Measurements from ENCODE around the gene SERPINI1. TPM values are rescaled to one million over a fixed set of nuclear protein-coding genes. Genes with fewer than 3 reads are reported as not detected.

SERPINI1 gene
- polyA plus RNA-seq, 1 donor from 2014 or later, result 19.1 TPM

- peaks cover 0 to 6% (median 2%) of the 10 kb centered on the region in 3 donors for H3K4me1 Mint-ChIP-seq
- H3K36me3 Mint-ChIP-seq, result peaks cover 1% of the 10 kb centered on the region
- no peak overlapping the region for H3K4me3 Mint-ChIP-seq
- H3K9me3 Mint-ChIP-seq, result no peaks in the 10 kb centered on the region
- H3K27me3 Mint-ChIP-seq, result no peaks in the 10 kb centered on the region
- H3K27ac Mint-ChIP-seq, result no peak overlapping the region
Measured at GRCh38 chr3:167837466-167837865, 101.9 kb downstream of the SERPINI1 start.

GRCh38 chr3:167839460-167840134 lies 104.1 kb downstream of the SERPINI1 start:
- no peak overlapping the region for H3K4me3 Mint-ChIP-seq
- no peaks in the 10 kb centered on the region for H3K27me3 Mint-ChIP-seq
- H3K9me3 Mint-ChIP-seq, result no peaks in the 10 kb centered on the region
- peaks cover 1% of the 10 kb centered on the region for H3K36me3 Mint-ChIP-seq
- no peak overlapping the region for H3K27ac Mint-ChIP-seq
- peaks cover 14 to 18% (median 18%) of the 10 kb centered on the region in 3 donors for H3K4me1 Mint-ChIP-seq

- no peak overlapping the region for H3K27ac Mint-ChIP-seq
- H3K9me3 Mint-ChIP-seq, result no peaks in the 10 kb centered on the region
- peaks cover 1% of the 10 kb centered on the region for H3K36me3 Mint-ChIP-seq
- H3K27me3 Mint-ChIP-seq, result no peaks in the 10 kb centered on the region
- peaks cover 15 to 19% (median 19%) of the 10 kb centered on the region in 3 donors for H3K4me1 Mint-ChIP-seq
- H3K4me3 Mint-ChIP-seq, result no peak overlapping the region
Measured at GRCh38 chr3:167840247-167840646, 104.7 kb downstream of the SERPINI1 start.

GRCh38 chr3:167843481-167843880 lies 108.0 kb downstream of the SERPINI1 start:
- H3K36me3 Mint-ChIP-seq, result peaks cover 2% of the 10 kb centered on the region
- H3K4me1 Mint-ChIP-seq, result peaks cover 15 to 23% (median 19%) of the 10 kb centered on the region in 3 donors
- H3K27me3 Mint-ChIP-seq, result no peaks in the 10 kb centered on the region
- H3K27ac Mint-ChIP-seq, result no peak overlapping the region
- H3K4me3 Mint-ChIP-seq, result peak overlapping the region in 2 of 4 donors; percentile 24 to 45
- H3K9me3 Mint-ChIP-seq, result peaks cover 0 to 4% (median 0%) of the 10 kb centered on the region in 3 donors

- H3K27ac Mint-ChIP-seq, result no peak overlapping the region
- peaks cover 0 to 4% (median 0%) of the 10 kb centered on the region in 3 donors for H3K9me3 Mint-ChIP-seq
- peak overlapping the region in 2 of 4 donors; percentile 24 to 70 for H3K4me3 Mint-ChIP-seq
- peaks cover 2% of the 10 kb centered on the region for H3K36me3 Mint-ChIP-seq
- peaks cover 15 to 23% (median 19%) of the 10 kb centered on the region in 3 donors for H3K4me1 Mint-ChIP-seq
- no peaks in the 10 kb centered on the region for H3K27me3 Mint-ChIP-seq
Measured at GRCh38 chr3:167843886-167844285, 108.4 kb downstream of the SERPINI1 start.

- H3K27ac Mint-ChIP-seq, result no peak overlapping the region
- H3K36me3 Mint-ChIP-seq, result peaks cover 2% of the 10 kb centered on the region
- no peaks in the 10 kb centered on the region for H3K27me3 Mint-ChIP-seq
- peak overlapping the region in 1 of 4 donors; percentile 1 for H3K4me3 Mint-ChIP-seq
- H3K4me1 Mint-ChIP-seq, result peaks cover 15 to 23% (median 19%) of the 10 kb centered on the region in 3 donors
- H3K9me3 Mint-ChIP-seq, result peaks cover 0 to 4% (median 0%) of the 10 kb centered on the region in 3 donors
Measured at GRCh38 chr3:167844528-167844927, 109.0 kb downstream of the SERPINI1 start.

- no peaks in the 10 kb centered on the region for H3K4me1 Mint-ChIP-seq
- no peaks in the 10 kb centered on the region for H3K27me3 Mint-ChIP-seq
- H3K9me3 Mint-ChIP-seq, result peaks cover 0 to 4% (median 0%) of the 10 kb centered on the region in 3 donors
- H3K4me3 Mint-ChIP-seq, result no peak overlapping the region
- H3K27ac Mint-ChIP-seq, result no peak overlapping the region
- peaks cover 2% of the 10 kb centered on the region for H3K36me3 Mint-ChIP-seq
Measured at GRCh38 chr3:167851171-167851570, 115.7 kb downstream of the SERPINI1 start.

GRCh38 chr3:167851749-167852148 lies 116.2 kb downstream of the SERPINI1 start:
- Mint-ChIP-seq H3K27ac (no peak overlapping the region), H3K4me1 (no peaks in the 10 kb centered on the region), H3K9me3 (peaks cover 0 to 4% (median 0%) of the 10 kb centered on the region in 3 donors), H3K4me3 (no peak overlapping the region), H3K27me3 (no peaks in the 10 kb centered on the region), H3K36me3 (peaks cover 2% of the 10 kb centered on the region)

GRCh38 chr3:167852216-167852615 lies 116.7 kb downstream of the SERPINI1 start:
- no peaks in the 10 kb centered on the region for H3K4me1 Mint-ChIP-seq
- no peak overlapping the region for H3K27ac Mint-ChIP-seq
- no peaks in the 10 kb centered on the region for H3K27me3 Mint-ChIP-seq
- H3K36me3 Mint-ChIP-seq, result peaks cover 2% of the 10 kb centered on the region
- no peak overlapping the region for H3K4me3 Mint-ChIP-seq
- H3K9me3 Mint-ChIP-seq, result peaks cover 0 to 4% (median 0%) of the 10 kb centered on the region in 3 donors

- Mint-ChIP-seq H3K9me3 (no peaks in the 10 kb centered on the region), H3K4me1 (no peaks in the 10 kb centered on the region), H3K27me3 (no peaks in the 10 kb centered on the region), H3K36me3 (no peaks in the 10 kb centered on the region), H3K27ac (no peak overlapping the region), H3K4me3 (peak overlapping the region in 1 of 4 donors; percentile 44)
Measured at GRCh38 chr3:167854063-167854462, 118.5 kb downstream of the SERPINI1 start.

- H3K27ac Mint-ChIP-seq, result no peak overlapping the region
- no peaks in the 10 kb centered on the region for H3K36me3 Mint-ChIP-seq
Measured at GRCh38 chr3:167854846-167855245, 119.3 kb downstream of the SERPINI1 start.

GRCh38 chr3:167855306-167855705 lies 119.8 kb downstream of the SERPINI1 start:
- Mint-ChIP-seq H3K36me3 (no peaks in the 10 kb centered on the region), H3K4me3 (no peak overlapping the region), H3K4me1 (no peaks in the 10 kb centered on the region), H3K27ac (no peak overlapping the region), H3K9me3 (no peaks in the 10 kb centered on the region), H3K27me3 (peaks cover 2% of the 10 kb centered on the region)

More at GRCh38 chr3:167854846-167855245, 119.3 kb downstream of the SERPINI1 start:
- Mint-ChIP-seq H3K4me1 (no peaks in the 10 kb centered on the region), H3K9me3 (no peaks in the 10 kb centered on the region), H3K27me3 (no peaks in the 10 kb centered on the region), H3K4me3 (no peak overlapping the region)

GRCh38 chr3:167858865-167859264 lies 123.3 kb downstream of the SERPINI1 start:
- Mint-ChIP-seq H3K36me3 (no peaks in the 10 kb centered on the region), H3K9me3 (no peaks in the 10 kb centered on the region), H3K4me1 (peaks cover 12 to 14% (median 12%) of the 10 kb centered on the region in 3 donors), H3K27me3 (peaks cover 7% of the 10 kb centered on the region), H3K27ac (no peak overlapping the region), H3K4me3 (no peak overlapping the region)

- peaks cover 12 to 16% (median 12%) of the 10 kb centered on the region in 3 donors for H3K4me1 Mint-ChIP-seq
- H3K27me3 Mint-ChIP-seq, result peaks cover 7% of the 10 kb centered on the region
- no peaks in the 10 kb centered on the region for H3K9me3 Mint-ChIP-seq
- no peak overlapping the region for H3K27ac Mint-ChIP-seq
- peak overlapping the region in 1 of 4 donors; percentile 17 for H3K4me3 Mint-ChIP-seq
- no peaks in the 10 kb centered on the region for H3K36me3 Mint-ChIP-seq
Measured at GRCh38 chr3:167859610-167860009, 124.1 kb downstream of the SERPINI1 start.

GRCh38 chr3:167861649-167862048 lies 126.1 kb downstream of the SERPINI1 start:
- peak overlapping the region in 2 of 4 donors; percentile 12 to 58 for H3K4me3 Mint-ChIP-seq
- no peaks in the 10 kb centered on the region for H3K9me3 Mint-ChIP-seq
- H3K27me3 Mint-ChIP-seq, result peaks cover 7% of the 10 kb centered on the region
- no peaks in the 10 kb centered on the region for H3K36me3 Mint-ChIP-seq
- H3K27ac Mint-ChIP-seq, result no peak overlapping the region
- peaks cover 12 to 16% (median 12%) of the 10 kb centered on the region in 3 donors for H3K4me1 Mint-ChIP-seq

Measured in IgD-negative memory B cell (primary cell).